HepG2 (cell line): ENCODE results near the gene PPP1R9B. TPM values are rescaled to one million over a fixed set of nuclear protein-coding genes. Genes with fewer than 3 reads are reported as not detected.

Source experiments
- ATAC-seq: fragments of 200-7000 bp; cut with Tn5 transposase; 3 replicates; pipeline ENCODE4 v1.9.1; 2020; ENCODE audit warnings: mild to moderate bottlenecking, moderate library complexity
- BruUV-seq: library from RNA; stranded (reverse); fragments of 400-500 nt; replicated peaks from 2 replicates; lab custom pipeline; 2021; lab: Mats Ljungman, UMichigan
- CTCF ChIA-PET: fragments of 300-600 bp; formaldehyde crosslinking; extraction: SDS; loops from one replicate; lab custom pipeline; 2021; ENCODE audit warnings: low total read pairs, inconsistent platforms, low intra/inter-chr PET ratio; lab: Yijun Ruan, JAX
- POLR2A ChIA-PET: fragments of 350-600 bp; sonication (Branson Sonifier 250); formaldehyde crosslinking; loops from one replicate; lab custom pipeline; 2020; ENCODE audit warnings: antibody characterized with exemption, inconsistent platforms; lab: Yijun Ruan, JAX
- DNase-seq: peaks from one replicate; pipeline ENCODE4 v3.0.0-alpha.2; 2015; ENCODE audit warnings: low spot score
- FAIRE-seq: peaks from 3 replicates; lab custom pipeline; 2011; peaks lifted over from hg19 to GRCh38; lab: Jason Lieb, UNC
- H2AFZ ChIP-seq: one replicate; pipeline ENCODE4 v1.6.1; 2011; ENCODE audit warnings: low read length, inconsistent platforms
- H3K27ac ChIP-seq: fragments of 300-600 bp; 3 replicates; pipeline ENCODE4 v1.8.0; 2011; ENCODE audit warnings: mixed run types, mild to moderate bottlenecking, mixed read lengths, low read length, inconsistent platforms; ENCODE audit not compliant: insufficient read depth; ENCODE audit errors: extremely low read length
- H3K27me3 ChIP-seq, 2 experiments: fragments of 200-600 bp in 1 of 2; 2 replicates in 1 of 2; 3 replicates in 1 of 2; pipeline versions ENCODE4 v1.6.0 to v1.8.0; 2011; ENCODE audit warnings: low read length in 2 of 2, mild to moderate bottlenecking in 2 of 2, moderate library complexity in 2 of 2, inconsistent platforms in 1 of 2; ENCODE audit not compliant: insufficient read depth in 2 of 2, control insufficient read depth in 1 of 2
- H3K36me3 ChIP-seq, 2 experiments: fragments of 200-600 bp in 1 of 2; replicated peaks in 1 of 2; 2 replicates in 1 of 2; 3 replicates in 1 of 2; pipeline versions ENCODE4 v1.5.1 to v1.8.0; 2011; ENCODE audit warnings: low read length in 2 of 2, inconsistent platforms in 1 of 2; ENCODE audit not compliant: insufficient read depth in 2 of 2, control insufficient read depth in 1 of 2
- H3K4me1 ChIP-seq: 2 replicates; pipeline ENCODE4 v1.5.1; 2012; ENCODE audit warnings: low read length, inconsistent platforms; ENCODE audit not compliant: insufficient read depth
- H3K4me2 ChIP-seq: 2 replicates; pipeline ENCODE4 v1.6.0; 2011; ENCODE audit warnings: low read depth, low read length, inconsistent platforms
- H3K4me3 ChIP-seq, 3 experiments: fragments of 200-600 bp in 1 of 3; sonication (generic), shearing (Covaris generic) in 1 of 3; replicated peaks in 1 of 3; 2 replicates each; pipeline ENCODE4 v1.5.1; 2011 to 2016; ENCODE audit warnings: low read length in 3 of 3, inconsistent platforms in 2 of 3, low read depth in 2 of 3, mild to moderate bottlenecking in 2 of 3, control low read depth in 1 of 3, mixed read lengths in 1 of 3; ENCODE audit not compliant: insufficient read depth in 1 of 3
- H3K79me2 ChIP-seq: one replicate; pipeline ENCODE4 v1.6.1; 2011; ENCODE audit warnings: low read length, inconsistent platforms; ENCODE audit not compliant: insufficient read depth
- H3K9ac ChIP-seq: 2 replicates; pipeline ENCODE4 v1.6.0; 2011; ENCODE audit warnings: mild to moderate bottlenecking, low read depth, low read length, inconsistent platforms; ENCODE audit not compliant: insufficient read depth
- H3K9me3 ChIP-seq: 2 replicates; pipeline ENCODE4 v1.5.1; 2012; ENCODE audit warnings: mild to moderate bottlenecking, low read length
- H4K20me1 ChIP-seq: 2 replicates; pipeline ENCODE4 v1.6.0; 2011; ENCODE audit warnings: inconsistent platforms, mild to moderate bottlenecking, low read length, moderate library complexity; ENCODE audit not compliant: insufficient read depth
- HNRNPUL1 ChIP-seq: fragments of 200-400 bp; formaldehyde crosslinking; IDR thresholded peaks from 2 replicates; pipeline ENCODE4 v1.6.1; 2017; ENCODE audit warnings: low read depth, mild to moderate bottlenecking, low read length, moderate library complexity
- TERF1 ChIP-seq: sonication (generic); formaldehyde crosslinking; IDR thresholded peaks from 2 replicates; pipeline ENCODE4 v1.8.0; 2022; ENCODE audit warnings: mild to moderate bottlenecking, missing genetic modification reagents, moderate library complexity
- WGBS: methylation state at CpG from one replicate; pipeline ENCODE4 v1.1.6; 2017; ENCODE audit warnings: low lambda C conversion rate; 5-methylcytosine and 5-hydroxymethylcytosine counted together
- in situ Hi-C: cut with HindIII; loops from 2 replicates; pipeline ENCODE4 v1.10.0; 2017; ENCODE audit warnings: low pct_unique_long_range_greater_than_20kb; ENCODE audit not compliant: extremely low pct_ligation_motif_present
- intact Hi-C: fragments of 100-400 bp; cut with micrococcal nuclease; formaldehyde crosslinking; loops from one replicate; pipeline ENCODE4 v1.10.0; 2022; ENCODE audit not compliant: unreplicated experiment
- polyA plus RNA-seq, 8 experiments: library from polyadenylated mRNA; depleted of rRNA in 3 of 8; stranded (reverse) in 7 of 8; unstranded in 1 of 8; fragments of >200 nt; fragmentation: Illumina TruSeq in 4 of 8; extraction: Trizol in 4 of 8; gene quantifications; 2 replicates each; pipeline versions ENCODE4 v1.2.1 to v1.2.3, GENCODE V29; 2011 to 2016; ENCODE audit warnings: low read depth in 4 of 8, missing spikeins in 1 of 8, mixed read lengths in 1 of 8; ENCODE audit not compliant: insufficient read depth in 1 of 8
- total RNA-seq, 5 experiments: library from RNA; depleted of rRNA; stranded (reverse); fragments of >200 nt; fragmentation: Illumina TruSeq; extraction: Trizol; gene quantifications; 2 replicates each; pipeline ENCODE4 v1.2.3, GENCODE V29; 2016; ENCODE audit warnings: low read depth in 1 of 5
- TF ChIP-seq, protein P1 (sequence below): sonication (generic); formaldehyde crosslinking; IDR thresholded peaks from 2 replicates; pipeline ENCODE4 v1.9.0; 2021; ENCODE audit warnings: mild to moderate bottlenecking, missing genetic modification reagents

Gene PPP1R9B
- total and polyA plus RNA-seq, 2 of the 13 experiments (the other 11 are each of a cell fraction or from before 2014, with no cell fraction given), result 9.4 to 15.8 TPM

DNA sequence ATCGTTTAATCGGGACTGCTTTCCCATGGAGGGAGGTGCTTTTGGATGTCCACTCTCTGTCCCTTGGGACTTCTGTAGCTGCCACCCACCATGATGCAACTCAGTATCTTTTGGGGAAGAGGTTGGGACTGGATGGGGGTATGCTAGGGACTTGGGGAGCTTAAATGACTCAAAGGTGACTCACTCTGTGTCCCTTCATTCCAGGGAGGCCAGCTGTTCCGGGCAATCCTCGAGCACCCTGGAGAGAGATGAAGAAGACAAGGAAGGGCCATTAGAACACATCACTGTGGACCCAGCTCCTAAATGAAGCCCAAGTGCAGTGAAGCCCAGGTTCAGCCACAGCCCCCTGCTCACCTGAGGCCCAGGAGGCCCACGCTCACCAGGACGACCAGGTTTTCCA, 46.3 kb upstream of the PPP1R9B start:
- intact Hi-C loops, result no loop called here
- FAIRE-seq (no peak), ATAC-seq (no peak), DNase-seq (no peak)
- 0 out of 2 replicates have a peak, but pooled peaks cover 9% of the 10 kb centered on the region for H3K4me1 ChIP-seq
- no peak overlapping the region for H3K4me3 ChIP-seq
- H2AFZ ChIP-seq, result no peak overlapping the region
- POLR2A ChIA-PET, result no interaction called here
- no peaks in the 10 kb centered on the region for H3K36me3 ChIP-seq
- CTCF ChIA-PET, result interaction anchor here (3.7 to 9.4 kb wide), 3 partner anchors 28 to 99 kb away, joined by 36 to 301 read pairs (median 223); partner anchors contain the start of gene TMEM92
- no peaks in the 10 kb centered on the region for H3K9me3 ChIP-seq
- peaks cover 9 to 74% of the 10 kb centered on the region in 2 experiments for H3K27me3 ChIP-seq
- WGBS, result 0% methylated on average over 6 of the region's 6 CpGs
- in situ Hi-C loops, result no loop called here
- H3K9ac ChIP-seq, result no peak overlapping the region
- H3K4me2 ChIP-seq, result no peak overlapping the region
- BruUV-seq, result no TSS peak
- no peaks in the 10 kb centered on the region for H3K79me2 ChIP-seq
- no peak for TF ChIP-seq HNRNPUL1
- TF ChIP-seq, protein P1, sequence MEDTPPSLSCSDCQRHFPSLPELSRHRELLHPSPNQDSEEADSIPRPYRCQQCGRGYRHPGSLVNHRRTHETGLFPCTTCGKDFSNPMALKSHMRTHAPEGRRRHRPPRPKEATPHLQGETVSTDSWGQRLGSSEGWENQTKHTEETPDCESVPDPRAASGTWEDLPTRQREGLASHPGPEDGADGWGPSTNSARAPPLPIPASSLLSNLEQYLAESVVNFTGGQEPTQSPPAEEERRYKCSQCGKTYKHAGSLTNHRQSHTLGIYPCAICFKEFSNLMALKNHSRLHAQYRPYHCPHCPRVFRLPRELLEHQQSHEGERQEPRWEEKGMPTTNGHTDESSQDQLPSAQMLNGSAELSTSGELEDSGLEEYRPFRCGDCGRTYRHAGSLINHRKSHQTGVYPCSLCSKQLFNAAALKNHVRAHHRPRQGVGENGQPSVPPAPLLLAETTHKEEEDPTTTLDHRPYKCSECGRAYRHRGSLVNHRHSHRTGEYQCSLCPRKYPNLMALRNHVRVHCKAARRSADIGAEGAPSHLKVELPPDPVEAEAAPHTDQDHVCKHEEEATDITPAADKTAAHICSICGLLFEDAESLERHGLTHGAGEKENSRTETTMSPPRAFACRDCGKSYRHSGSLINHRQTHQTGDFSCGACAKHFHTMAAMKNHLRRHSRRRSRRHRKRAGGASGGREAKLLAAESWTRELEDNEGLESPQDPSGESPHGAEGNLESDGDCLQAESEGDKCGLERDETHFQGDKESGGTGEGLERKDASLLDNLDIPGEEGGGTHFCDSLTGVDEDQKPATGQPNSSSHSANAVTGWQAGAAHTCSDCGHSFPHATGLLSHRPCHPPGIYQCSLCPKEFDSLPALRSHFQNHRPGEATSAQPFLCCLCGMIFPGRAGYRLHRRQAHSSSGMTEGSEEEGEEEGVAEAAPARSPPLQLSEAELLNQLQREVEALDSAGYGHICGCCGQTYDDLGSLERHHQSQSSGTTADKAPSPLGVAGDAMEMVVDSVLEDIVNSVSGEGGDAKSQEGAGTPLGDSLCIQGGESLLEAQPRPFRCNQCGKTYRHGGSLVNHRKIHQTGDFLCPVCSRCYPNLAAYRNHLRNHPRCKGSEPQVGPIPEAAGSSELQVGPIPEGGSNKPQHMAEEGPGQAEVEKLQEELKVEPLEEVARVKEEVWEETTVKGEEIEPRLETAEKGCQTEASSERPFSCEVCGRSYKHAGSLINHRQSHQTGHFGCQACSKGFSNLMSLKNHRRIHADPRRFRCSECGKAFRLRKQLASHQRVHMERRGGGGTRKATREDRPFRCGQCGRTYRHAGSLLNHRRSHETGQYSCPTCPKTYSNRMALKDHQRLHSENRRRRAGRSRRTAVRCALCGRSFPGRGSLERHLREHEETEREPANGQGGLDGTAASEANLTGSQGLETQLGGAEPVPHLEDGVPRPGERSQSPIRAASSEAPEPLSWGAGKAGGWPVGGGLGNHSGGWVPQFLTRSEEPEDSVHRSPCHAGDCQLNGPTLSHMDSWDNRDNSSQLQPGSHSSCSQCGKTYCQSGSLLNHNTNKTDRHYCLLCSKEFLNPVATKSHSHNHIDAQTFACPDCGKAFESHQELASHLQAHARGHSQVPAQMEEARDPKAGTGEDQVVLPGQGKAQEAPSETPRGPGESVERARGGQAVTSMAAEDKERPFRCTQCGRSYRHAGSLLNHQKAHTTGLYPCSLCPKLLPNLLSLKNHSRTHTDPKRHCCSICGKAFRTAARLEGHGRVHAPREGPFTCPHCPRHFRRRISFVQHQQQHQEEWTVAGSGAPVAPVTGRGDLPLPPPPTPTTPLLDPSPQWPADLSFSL (CRISPR knock-in tag), result no peak
- TF ChIP-seq TERF1 (CRISPR knock-in tag), result no peak
- no peaks in the 10 kb centered on the region; the same call in 1 of the 2 replicates for H4K20me1 ChIP-seq
- H3K27ac ChIP-seq, result no peak overlapping the region
